ENCODE results near the gene ZFP14.
"Not testable (repeated sequence)": the region's sequence is repeated elsewhere in the genome, so short reads cannot be mapped to it uniquely, and the experiment has no call there.

ZFP14 gene

DNA sequence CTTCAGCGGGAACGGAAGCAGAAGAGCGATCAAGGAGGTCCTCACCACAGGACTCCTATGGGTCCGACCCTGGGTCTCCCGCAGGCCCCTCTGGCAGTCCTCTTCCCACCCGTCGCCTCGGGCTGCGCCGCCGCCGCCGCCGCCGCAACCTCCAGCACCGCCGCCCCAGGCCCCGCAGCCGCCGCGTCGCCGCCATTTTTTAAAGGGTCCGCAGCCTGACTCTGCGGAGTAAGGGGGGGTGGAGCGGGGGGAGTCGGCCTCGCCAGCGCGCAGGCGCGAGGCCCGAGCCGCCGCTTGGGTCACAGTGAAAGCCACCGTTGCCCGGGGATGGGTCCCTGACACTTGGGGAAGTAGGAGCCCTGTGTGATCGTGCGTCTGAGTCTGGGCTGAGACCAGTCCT, 69.7 kb downstream of the ZFP14 start:
- H3K4me3 ChIP-seq (ENCODE audit: low read depth, low read length); DNase-seq (ENCODE audit: low read depth): not testable (repeated sequence)

- DNase-seq (ENCODE audit: low read depth); H3K4me3 ChIP-seq (ENCODE audit: low read depth, low read length): not testable (repeated sequence)
Measured at GRCh38 chr19:36292317-36292716, 86.7 kb downstream of the ZFP14 start.

All from NB4 (cell line).